ENCODE measurements around the gene CTR9. TPM values are rescaled to one million over a fixed set of nuclear protein-coding genes. Genes with fewer than 3 reads are reported as not detected.
A peak's percentile ranks its signal among the peaks of the same experiment; 100 is the strongest.

The CTR9 gene
- total RNA-seq, 1 experiment from 2014 or later, result 32.7 TPM

DNA sequence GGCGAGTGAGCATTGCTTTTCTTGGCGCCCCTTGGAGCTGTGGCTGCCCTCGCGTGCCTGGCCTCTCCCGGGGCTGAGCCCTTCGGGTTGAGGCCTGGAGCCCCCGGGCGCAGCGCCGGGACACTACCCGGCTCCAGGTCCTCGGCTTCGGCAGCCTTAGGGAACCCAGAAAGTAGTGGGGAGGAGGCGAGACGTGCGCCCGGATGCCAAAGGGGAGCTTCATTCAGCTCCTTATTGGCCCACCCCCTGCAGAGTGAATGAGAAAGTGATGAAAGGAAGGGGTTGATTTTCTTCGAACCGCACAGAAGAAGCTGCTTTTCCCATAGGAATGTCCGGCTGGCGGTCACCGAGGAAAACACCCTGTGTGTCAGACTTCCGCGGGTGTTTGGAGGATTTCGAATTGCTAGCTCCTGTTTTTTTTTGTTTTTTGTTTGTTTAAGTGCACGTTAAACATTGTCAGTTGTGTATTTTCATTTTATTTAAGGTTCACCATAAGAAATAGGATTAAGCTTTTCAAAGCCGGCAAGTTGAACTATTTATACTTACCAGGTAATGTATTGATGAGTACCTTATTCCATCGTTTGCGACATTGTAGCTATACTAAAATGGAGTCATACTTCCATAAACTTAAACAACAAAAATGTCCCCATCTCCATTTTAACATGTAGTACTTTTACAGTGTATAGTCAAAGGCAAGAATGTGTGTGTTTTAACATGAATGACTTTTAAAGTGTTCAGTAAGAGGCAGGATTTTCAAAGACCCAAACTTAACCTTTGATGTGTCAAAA, 58.5 kb downstream of the CTR9 start (continued):
- TF ChIP-seq, protein P1, sequence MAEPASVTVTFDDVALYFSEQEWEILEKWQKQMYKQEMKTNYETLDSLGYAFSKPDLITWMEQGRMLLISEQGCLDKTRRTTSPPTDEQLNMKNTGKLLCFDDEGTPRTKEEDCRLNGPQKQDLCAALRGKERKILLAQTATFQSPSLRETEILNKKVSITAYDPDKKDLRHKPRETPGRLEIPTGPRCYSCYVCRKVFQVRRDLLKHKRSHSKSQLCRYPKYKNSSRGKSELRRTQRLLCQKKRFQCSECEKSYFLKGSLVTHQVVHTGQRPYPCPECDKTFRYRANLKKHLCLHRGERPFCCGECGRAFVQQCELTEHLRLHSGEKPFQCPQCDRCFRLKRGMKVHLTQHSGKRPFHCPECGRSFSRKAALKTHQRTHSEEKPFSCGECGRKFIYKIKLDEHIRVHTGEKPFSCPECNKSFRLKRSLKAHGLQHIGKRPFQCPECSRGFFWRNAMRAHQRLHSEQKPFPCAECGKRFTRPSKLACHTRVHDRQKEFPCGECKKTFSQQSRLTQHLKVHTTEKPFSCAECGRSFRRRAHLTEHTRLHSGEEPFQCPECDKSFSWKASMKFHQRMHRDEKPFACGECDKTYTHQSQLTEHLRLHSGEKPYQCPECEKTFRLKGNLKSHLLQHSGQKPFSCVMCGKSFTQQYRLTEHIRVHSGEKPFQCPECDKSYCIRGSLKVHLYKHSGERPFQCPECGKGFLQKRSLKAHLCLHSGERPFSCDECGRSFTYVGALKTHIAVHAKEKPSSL (CRISPR knock-in tag; conservative IDR thresholded peaks at IDR 0.05), result no peak
- no peak for TF ChIP-seq JAZF1 (CRISPR knock-in tag; IDR thresholded peaks at IDR 0.05)
- TF ChIP-seq, protein P2, sequence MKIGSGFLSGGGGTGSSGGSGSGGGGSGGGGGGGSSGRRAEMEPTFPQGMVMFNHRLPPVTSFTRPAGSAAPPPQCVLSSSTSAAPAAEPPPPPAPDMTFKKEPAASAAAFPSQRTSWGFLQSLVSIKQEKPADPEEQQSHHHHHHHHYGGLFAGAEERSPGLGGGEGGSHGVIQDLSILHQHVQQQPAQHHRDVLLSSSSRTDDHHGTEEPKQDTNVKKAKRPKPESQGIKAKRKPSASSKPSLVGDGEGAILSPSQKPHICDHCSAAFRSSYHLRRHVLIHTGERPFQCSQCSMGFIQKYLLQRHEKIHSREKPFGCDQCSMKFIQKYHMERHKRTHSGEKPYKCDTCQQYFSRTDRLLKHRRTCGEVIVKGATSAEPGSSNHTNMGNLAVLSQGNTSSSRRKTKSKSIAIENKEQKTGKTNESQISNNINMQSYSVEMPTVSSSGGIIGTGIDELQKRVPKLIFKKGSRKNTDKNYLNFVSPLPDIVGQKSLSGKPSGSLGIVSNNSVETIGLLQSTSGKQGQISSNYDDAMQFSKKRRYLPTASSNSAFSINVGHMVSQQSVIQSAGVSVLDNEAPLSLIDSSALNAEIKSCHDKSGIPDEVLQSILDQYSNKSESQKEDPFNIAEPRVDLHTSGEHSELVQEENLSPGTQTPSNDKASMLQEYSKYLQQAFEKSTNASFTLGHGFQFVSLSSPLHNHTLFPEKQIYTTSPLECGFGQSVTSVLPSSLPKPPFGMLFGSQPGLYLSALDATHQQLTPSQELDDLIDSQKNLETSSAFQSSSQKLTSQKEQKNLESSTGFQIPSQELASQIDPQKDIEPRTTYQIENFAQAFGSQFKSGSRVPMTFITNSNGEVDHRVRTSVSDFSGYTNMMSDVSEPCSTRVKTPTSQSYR (CRISPR knock-in tag; IDR thresholded peaks at IDR 0.05), result 0 out of 2 replicates have a peak, but pooled peaks have one; percentile 13

DNA sequence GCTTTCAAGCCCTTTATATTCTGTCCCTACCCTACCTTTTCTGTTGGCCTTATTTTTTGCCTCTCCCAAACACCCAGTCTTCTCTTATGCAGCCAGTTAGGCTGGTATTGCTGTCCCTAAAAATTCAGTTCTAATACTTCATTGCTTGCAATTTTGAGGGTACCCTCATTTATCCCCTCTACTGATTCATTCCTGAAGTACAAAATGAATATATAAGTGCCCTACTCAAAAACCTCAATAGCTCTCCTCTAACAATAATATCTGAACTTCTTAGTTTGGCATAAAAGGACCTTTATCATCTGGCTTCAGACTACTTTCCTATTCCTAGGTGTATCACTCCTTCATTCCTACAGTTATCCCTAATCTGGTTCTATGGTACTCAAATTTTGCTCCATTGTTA, 62.9 kb downstream of the CTR9 start:
- H3K4me1 Mint-ChIP-seq, result peaks cover 10% of the 10 kb centered on the region
- CTCF ChIA-PET, result no interaction called here
- no peak for ATAC-seq
- no peak for TF ChIP-seq TEAD1 (CRISPR knock-in tag; IDR thresholded peaks at IDR 0.05)
- no peak for TF ChIP-seq ZNF219 (CRISPR knock-in tag; IDR thresholded peaks at IDR 0.05; ENCODE audit: borderline replicate concordance)
- TF ChIP-seq, protein P2 (CRISPR knock-in tag; IDR thresholded peaks at IDR 0.05), result no peak
- TF ChIP-seq, protein P3, sequence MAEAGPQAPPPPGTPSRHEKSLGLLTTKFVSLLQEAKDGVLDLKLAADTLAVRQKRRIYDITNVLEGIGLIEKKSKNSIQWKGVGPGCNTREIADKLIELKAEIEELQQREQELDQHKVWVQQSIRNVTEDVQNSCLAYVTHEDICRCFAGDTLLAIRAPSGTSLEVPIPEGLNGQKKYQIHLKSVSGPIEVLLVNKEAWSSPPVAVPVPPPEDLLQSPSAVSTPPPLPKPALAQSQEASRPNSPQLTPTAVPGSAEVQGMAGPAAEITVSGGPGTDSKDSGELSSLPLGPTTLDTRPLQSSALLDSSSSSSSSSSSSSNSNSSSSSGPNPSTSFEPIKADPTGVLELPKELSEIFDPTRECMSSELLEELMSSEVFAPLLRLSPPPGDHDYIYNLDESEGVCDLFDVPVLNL (CRISPR knock-in tag; IDR thresholded peaks at IDR 0.05; ENCODE audit: borderline replicate concordance, low read depth), result no peak
- no peak for TF ChIP-seq ZNF396 (CRISPR knock-in tag; IDR thresholded peaks at IDR 0.05; ENCODE audit: borderline replicate concordance)
- no peak for TF ChIP-seq ZNF121 (CRISPR knock-in tag; IDR thresholded peaks at IDR 0.05)
- no peak for TF ChIP-seq RORB (CRISPR knock-in tag; IDR thresholded peaks at IDR 0.05)
- TF ChIP-seq, protein P4, sequence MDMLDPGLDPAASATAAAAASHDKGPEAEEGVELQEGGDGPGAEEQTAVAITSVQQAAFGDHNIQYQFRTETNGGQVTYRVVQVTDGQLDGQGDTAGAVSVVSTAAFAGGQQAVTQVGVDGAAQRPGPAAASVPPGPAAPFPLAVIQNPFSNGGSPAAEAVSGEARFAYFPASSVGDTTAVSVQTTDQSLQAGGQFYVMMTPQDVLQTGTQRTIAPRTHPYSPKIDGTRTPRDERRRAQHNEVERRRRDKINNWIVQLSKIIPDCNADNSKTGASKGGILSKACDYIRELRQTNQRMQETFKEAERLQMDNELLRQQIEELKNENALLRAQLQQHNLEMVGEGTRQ (CRISPR knock-in tag; IDR thresholded peaks at IDR 0.05), result no peak
- TF ChIP-seq ZNF263 (CRISPR knock-in tag; IDR thresholded peaks at IDR 0.05; ENCODE audit: low read depth), result no peak
- TF ChIP-seq ZNF423 (CRISPR knock-in tag; IDR thresholded peaks at IDR 0.05), result no peak
- TF ChIP-seq, protein P5, sequence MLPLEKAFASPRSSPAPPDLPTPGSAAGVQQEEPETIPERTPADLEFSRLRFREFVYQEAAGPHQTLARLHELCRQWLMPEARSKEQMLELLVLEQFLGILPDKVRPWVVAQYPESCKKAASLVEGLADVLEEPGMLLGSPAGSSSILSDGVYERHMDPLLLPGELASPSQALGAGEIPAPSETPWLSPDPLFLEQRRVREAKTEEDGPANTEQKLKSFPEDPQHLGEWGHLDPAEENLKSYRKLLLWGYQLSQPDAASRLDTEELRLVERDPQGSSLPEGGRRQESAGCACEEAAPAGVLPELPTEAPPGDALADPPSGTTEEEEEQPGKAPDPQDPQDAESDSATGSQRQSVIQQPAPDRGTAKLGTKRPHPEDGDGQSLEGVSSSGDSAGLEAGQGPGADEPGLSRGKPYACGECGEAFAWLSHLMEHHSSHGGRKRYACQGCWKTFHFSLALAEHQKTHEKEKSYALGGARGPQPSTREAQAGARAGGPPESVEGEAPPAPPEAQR (CRISPR knock-in tag; IDR thresholded peaks at IDR 0.05), result no peak
- no peak overlapping the region for H3K27ac Mint-ChIP-seq
- no peaks in the 10 kb centered on the region for H3K36me3 Mint-ChIP-seq
- H3K27me3 Mint-ChIP-seq (ENCODE audit: low read depth), result no peaks in the 10 kb centered on the region
- no peaks in the 10 kb centered on the region for H3K9me3 Mint-ChIP-seq
- POLR2A ChIA-PET, result interaction anchor here (1.1 kb wide), 1 partner anchor 44 kb away, joined by 3 read pairs; the partner anchor contains the start of gene ZBED5
- no peak for DNase-seq (ENCODE audit: low spot score)
- H3K4me3 Mint-ChIP-seq, result no peak overlapping the region
